Inflammatory macrophage treated with lipopolysaccharide for 1 hour (primary cell): Measurements from ENCODE around the gene WDPCP.
A peak's percentile ranks its signal among the peaks of the same experiment; 100 is the strongest.
"Not testable (repeated sequence)": the region's sequence is repeated elsewhere in the genome, so short reads cannot be mapped to it uniquely, and the experiment has no call there.

ENCODE experiments used
- DNase-seq, 2 donors: peaks; one replicate each; pipeline ENCODE4 v3.0.0-alpha.2; 2020 to 2022

WDPCP gene

GRCh38 chr2:63093502-63093901 is 494.8 kb downstream of the WDPCP start:
- no peak for DNase-seq

DNA sequence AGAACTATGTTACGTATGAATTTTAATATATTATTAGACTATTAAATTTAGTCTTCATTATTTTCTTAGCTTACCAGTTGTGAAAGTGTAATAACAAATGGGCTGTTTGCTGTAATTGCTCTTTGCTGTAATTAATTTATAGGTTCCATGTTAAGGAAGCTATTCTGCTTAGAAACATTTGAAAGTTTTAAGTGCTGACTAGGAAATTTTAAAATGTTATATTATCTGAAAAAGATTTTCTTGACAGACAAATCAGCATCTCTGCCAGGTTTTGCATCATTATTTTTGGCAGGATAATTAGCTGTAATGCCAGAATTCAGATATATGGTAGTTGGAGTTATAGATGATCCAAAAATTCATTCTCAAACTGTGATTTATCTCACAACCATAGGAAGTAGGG is 495.4 kb downstream of the WDPCP start:
- no peak for DNase-seq

DNA sequence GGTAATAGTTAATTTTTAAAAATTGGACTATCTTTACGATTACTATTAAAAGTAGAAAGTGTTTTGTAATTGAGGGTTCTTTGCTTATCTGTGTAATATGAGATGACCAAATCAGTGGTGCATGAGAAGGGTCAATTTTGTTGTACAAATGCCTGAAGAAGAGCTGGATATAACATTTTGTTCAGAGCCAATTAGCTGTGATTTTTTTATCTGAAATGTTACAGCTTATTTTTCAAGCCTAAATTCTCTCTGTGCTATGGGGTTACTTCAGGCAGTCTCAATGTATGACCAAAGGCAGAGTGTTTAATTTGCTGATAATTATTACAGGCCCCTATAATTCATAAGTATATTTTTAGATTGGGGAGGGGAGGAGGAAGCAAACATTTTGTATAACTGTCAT is 495.9 kb downstream of the WDPCP start:
- no peak for DNase-seq

GRCh38 chr2:63086687-63087086 is 501.6 kb downstream of the WDPCP start:
- no peak for DNase-seq

DNA sequence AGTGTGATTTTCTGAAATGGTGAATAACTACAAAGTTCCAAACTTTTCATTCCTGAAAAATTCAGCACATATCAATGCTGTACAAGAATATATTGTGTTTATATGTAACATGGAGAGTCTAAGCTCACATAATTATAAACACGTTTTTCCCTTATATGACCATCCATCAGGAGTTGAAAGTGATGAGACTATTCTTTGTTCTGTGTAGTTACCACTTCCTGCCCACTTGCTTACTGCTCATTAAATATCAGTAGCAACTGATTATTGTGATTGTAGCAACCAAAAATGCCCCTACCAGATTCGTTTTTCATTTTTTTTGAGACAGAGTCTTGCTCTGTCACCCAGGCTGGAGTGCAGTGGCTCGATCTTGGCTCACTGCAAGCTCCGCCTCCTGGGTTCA is 506.9 kb downstream of the WDPCP start:
- no peak for DNase-seq

DNA sequence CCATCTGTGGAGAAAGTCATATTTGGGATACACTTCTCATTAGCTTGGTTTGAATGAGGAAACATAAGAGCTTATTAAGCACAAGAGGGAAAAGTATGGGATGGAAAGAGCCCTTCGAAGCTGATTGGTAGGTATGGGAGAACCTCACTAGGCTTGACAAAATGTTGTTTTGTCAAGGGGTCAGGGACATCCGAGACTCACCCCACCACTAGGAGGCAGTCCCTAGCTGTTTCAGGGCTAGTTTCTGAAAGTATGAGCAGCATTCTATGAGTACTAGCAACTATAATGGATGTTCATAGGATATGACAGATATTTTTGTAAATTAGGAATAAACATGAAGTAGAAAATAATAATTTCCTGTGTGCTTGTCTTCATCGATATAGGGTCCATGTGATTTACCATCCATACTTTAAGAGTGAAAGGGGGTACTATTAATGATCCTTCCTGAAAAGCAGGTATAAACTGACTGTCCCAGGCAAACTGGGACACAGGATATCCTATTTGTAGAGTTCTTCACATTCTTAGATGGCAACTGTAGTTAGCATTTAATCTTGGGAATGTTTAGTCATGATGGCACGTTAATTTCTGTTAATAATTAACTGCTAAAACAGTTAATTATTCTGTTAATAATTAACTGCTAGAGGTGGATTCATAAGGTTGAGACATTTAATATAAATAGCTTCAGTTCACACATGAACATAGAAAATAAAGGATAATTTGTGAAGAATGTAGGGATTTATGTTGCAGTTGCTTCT is 509.2 kb downstream of the WDPCP start:
- DNase-seq: peak in 1 of 2 donors; percentile 56

DNA sequence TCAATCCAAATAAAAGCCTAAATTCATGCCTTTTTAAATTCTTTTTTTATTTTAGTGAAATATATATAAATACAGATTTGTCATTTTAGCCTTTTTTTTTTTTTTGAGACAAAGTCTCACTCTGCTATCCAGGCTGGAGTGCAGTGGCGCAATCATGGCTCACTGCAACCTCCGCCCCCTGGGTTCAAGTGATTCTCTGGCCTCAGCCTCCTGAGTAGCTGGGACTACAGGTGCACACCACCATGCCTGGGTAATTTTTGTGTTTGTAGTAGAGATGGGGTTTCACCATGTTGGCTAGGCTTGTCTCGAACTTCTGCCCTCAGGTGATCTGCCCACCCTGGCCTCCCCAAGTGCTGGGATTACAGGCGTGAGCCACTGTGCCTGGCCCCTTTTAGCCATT is 513.9 kb downstream of the WDPCP start:
- not testable (repeated sequence) for DNase-seq

DNA sequence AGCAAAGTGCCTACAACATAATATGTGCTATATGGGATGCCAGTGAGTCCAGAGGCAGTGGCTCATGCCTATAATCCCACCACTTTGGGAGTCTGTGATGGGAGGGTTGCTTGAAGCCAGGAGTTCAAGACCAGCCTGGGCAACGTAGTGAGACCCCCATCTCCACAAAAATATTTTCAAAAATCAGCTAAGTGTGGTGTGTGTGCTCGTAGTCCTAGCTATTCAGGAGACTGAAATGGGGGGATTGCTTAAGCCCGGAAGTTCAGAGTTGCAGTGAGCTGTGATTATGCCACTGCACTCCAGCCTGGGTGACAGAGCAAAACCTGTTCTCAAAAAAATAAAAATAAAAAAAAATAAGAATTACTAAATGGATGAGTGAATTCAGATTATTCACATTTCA is 514.3 kb downstream of the WDPCP start:
- DNase-seq: no peak

DNA sequence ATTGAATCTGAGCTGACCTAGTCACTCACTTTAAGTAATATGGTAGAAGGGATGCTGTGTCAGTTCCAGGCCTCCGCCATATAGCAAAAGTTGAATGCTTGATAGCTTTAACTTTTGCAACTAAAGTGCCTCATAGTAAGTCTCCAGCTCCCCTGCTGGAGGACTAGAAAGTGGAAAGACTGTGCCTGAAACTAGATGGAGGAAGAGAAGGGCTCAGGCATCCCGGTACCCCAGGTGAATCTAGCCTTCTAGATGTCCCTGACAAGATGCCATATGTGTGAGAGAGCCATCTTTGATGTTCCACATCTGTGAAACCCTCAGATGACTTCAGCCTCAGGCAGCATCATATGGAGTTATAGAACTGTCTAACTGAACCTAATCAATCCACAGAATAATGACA is 516.6 kb downstream of the WDPCP start:
- DNase-seq: no peak
